Neural progenitor cell (in vitro differentiated cells): ENCODE results near the gene DDX17.
"Not testable (repeated sequence)": the region's sequence is repeated elsewhere in the genome, so short reads cannot be mapped to it uniquely, and the experiment has no call there.

Experiments
- CTCF ChIP-seq: fragments of 200-600 bp; sonication (generic); IDR thresholded peaks from 2 replicates; pipeline ENCODE4 v1.5.1; 2017; ENCODE audit warnings: antibody characterized with exemption, mild to moderate bottlenecking
- EZH2 ChIP-seq: fragments of 200-600 bp; sonication (generic); IDR thresholded peaks from 2 replicates; pipeline ENCODE4 v1.6.1; 2017; ENCODE audit warnings: antibody characterized with exemption, mild to moderate bottlenecking, moderate library complexity

- TF ChIP-seq CTCF, EZH2: not testable (repeated sequence)
Observed at GRCh38 chr22:38470179-38470578, 35.9 kb downstream of the DDX17 start.
